HepG2 (cell line): ENCODE measurements around the gene IGFL1. TPM values are rescaled to one million over a fixed set of nuclear protein-coding genes. Genes with fewer than 3 reads are reported as not detected.

Source experiments
- CBX5 ChIP-seq: sonication (generic); formaldehyde crosslinking; IDR thresholded peaks from 2 replicates; pipeline ENCODE4 v1.4.0; 2020; ENCODE audit warnings: missing genetic modification reagents, borderline replicate concordance
- MAZ ChIP-seq, 2 experiments: sonication (generic) in 1 of 2; formaldehyde crosslinking in 1 of 2; IDR thresholded peaks; 2 replicates each; pipeline versions ENCODE4 v1.5.0 to v1.6.1; 2012 to 2020; ENCODE audit warnings: low read depth in 2 of 2, mild to moderate bottlenecking in 2 of 2, borderline replicate concordance in 1 of 2, improper control_type of control experiment in 1 of 2, low read length in 1 of 2, missing genetic modification reagents in 1 of 2, moderate library complexity in 1 of 2
- NR2F6 ChIP-seq, 2 experiments: IDR thresholded peaks; 2 replicates each; pipeline ENCODE4 v1.6.1; 2016; ENCODE audit warnings: antibody characterized with exemption in 1 of 2, mild to moderate bottlenecking in 1 of 2
- POLR2G ChIP-seq: fragments of 200-400 bp; formaldehyde crosslinking; IDR thresholded peaks from 2 replicates; pipeline ENCODE4 v1.6.1; 2018; ENCODE audit warnings: mild to moderate bottlenecking, low read depth, low read length, moderate library complexity
- RBM39 ChIP-seq: fragments of 200-400 bp; formaldehyde crosslinking; IDR thresholded peaks from one replicate; pipeline ENCODE4 v1.6.1; 2018; ENCODE audit warnings: antibody characterized with exemption, mild to moderate bottlenecking, low read depth, low read length; ENCODE audit not compliant: poor library complexity, severe bottlenecking
- SIX1 ChIP-seq: sonication (generic); formaldehyde crosslinking; IDR thresholded peaks from 2 replicates; pipeline ENCODE4 v1.4.0; 2020; ENCODE audit warnings: missing genetic modification reagents, borderline replicate concordance
- SOX6 ChIP-seq, 2 experiments: fragments of 450-650 bp in 1 of 2; sonication (generic) in 1 of 2; formaldehyde crosslinking in 1 of 2; IDR thresholded peaks; 2 replicates each; pipeline versions ENCODE4 v1.4.0 to v1.6.1; 2017 to 2020; ENCODE audit warnings: antibody characterized with exemption in 1 of 2, mild to moderate bottlenecking in 1 of 2, missing genetic modification reagents in 1 of 2
- SP5 ChIP-seq: IDR thresholded peaks from 2 replicates; pipeline ENCODE4 v1.6.1; 2016; ENCODE audit warnings: low read depth, borderline replicate concordance
- ZFP90 ChIP-seq: sonication (generic); formaldehyde crosslinking; IDR thresholded peaks from 2 replicates; pipeline ENCODE4 v1.8.0; 2022; ENCODE audit warnings: missing genetic modification reagents, mild to moderate bottlenecking, inconsistent platforms, borderline replicate concordance
- ZKSCAN5 ChIP-seq: sonication (generic); formaldehyde crosslinking; IDR thresholded peaks from 2 replicates; pipeline ENCODE4 v1.5.1; 2020; ENCODE audit warnings: mild to moderate bottlenecking, missing genetic modification reagents
- ZNF274 ChIP-seq: sonication (generic); formaldehyde crosslinking; IDR thresholded peaks from 2 replicates; pipeline ENCODE4 v1.5.1; 2020; ENCODE audit warnings: mild to moderate bottlenecking, missing genetic modification reagents
- ZNF430 ChIP-seq: sonication (generic); formaldehyde crosslinking; IDR thresholded peaks from 2 replicates; pipeline ENCODE4 v1.9.0; 2021; ENCODE audit warnings: mild to moderate bottlenecking, missing genetic modification reagents
- ZNF431 ChIP-seq: sonication (generic); formaldehyde crosslinking; IDR thresholded peaks from 2 replicates; pipeline ENCODE4 v1.9.0; 2022; ENCODE audit warnings: missing genetic modification reagents, low read depth, mild to moderate bottlenecking, borderline replicate concordance
- ZNF775 ChIP-seq: sonication (generic); formaldehyde crosslinking; IDR thresholded peaks from 2 replicates; pipeline ENCODE4 v1.4.0; 2020; ENCODE audit warnings: missing genetic modification reagents, mild to moderate bottlenecking, moderate library complexity, borderline replicate concordance
- ZSCAN30 ChIP-seq: sonication (generic); formaldehyde crosslinking; IDR thresholded peaks from 2 replicates; pipeline ENCODE4 v1.5.0; 2020; ENCODE audit warnings: mild to moderate bottlenecking, missing genetic modification reagents
- polyA plus RNA-seq, 8 experiments: library from polyadenylated mRNA; depleted of rRNA in 3 of 8; stranded (reverse) in 7 of 8; unstranded in 1 of 8; fragments of >200 nt; fragmentation: Illumina TruSeq in 4 of 8; extraction: Trizol in 4 of 8; gene quantifications; 2 replicates each; pipeline versions ENCODE4 v1.2.1 to v1.2.3, GENCODE V29; 2011 to 2016; ENCODE audit warnings: low read depth in 4 of 8, missing spikeins in 1 of 8, mixed read lengths in 1 of 8; ENCODE audit not compliant: insufficient read depth in 1 of 8
- total RNA-seq, 5 experiments: library from RNA; depleted of rRNA; stranded (reverse); fragments of >200 nt; fragmentation: Illumina TruSeq; extraction: Trizol; gene quantifications; 2 replicates each; pipeline ENCODE4 v1.2.3, GENCODE V29; 2016; ENCODE audit warnings: low read depth in 1 of 5
- TF ChIP-seq, protein P1 (sequence below): sonication (generic); formaldehyde crosslinking; IDR thresholded peaks from 2 replicates; pipeline ENCODE4 v1.5.0; 2020; ENCODE audit warnings: mild to moderate bottlenecking, low read depth, missing genetic modification reagents, borderline replicate concordance
- TF ChIP-seq, protein P2 (sequence below): sonication (generic); formaldehyde crosslinking; IDR thresholded peaks from 2 replicates; pipeline ENCODE4 v1.4.0; 2020; ENCODE audit warnings: mild to moderate bottlenecking, low read depth, missing genetic modification reagents
- TF ChIP-seq, protein P3 (sequence below): sonication (generic); formaldehyde crosslinking; IDR thresholded peaks from 2 replicates; pipeline ENCODE4 v1.4.0; 2020; ENCODE audit warnings: missing genetic modification reagents, mild to moderate bottlenecking, borderline replicate concordance
- TF ChIP-seq, protein P4 (sequence below): sonication (generic); formaldehyde crosslinking; conservative IDR thresholded peaks from 2 replicates; pipeline ENCODE4 v1.4.0; 2020; ENCODE audit warnings: missing genetic modification reagents
- TF ChIP-seq, protein P5 (sequence below): sonication (generic); formaldehyde crosslinking; IDR thresholded peaks from 2 replicates; pipeline ENCODE4 v1.5.0; 2020; ENCODE audit warnings: missing genetic modification reagents

The IGFL1 gene
- total and polyA plus RNA-seq, 2 of the 13 experiments (the other 11 are each of a cell fraction or from before 2014, with no cell fraction given) = not detected

DNA sequence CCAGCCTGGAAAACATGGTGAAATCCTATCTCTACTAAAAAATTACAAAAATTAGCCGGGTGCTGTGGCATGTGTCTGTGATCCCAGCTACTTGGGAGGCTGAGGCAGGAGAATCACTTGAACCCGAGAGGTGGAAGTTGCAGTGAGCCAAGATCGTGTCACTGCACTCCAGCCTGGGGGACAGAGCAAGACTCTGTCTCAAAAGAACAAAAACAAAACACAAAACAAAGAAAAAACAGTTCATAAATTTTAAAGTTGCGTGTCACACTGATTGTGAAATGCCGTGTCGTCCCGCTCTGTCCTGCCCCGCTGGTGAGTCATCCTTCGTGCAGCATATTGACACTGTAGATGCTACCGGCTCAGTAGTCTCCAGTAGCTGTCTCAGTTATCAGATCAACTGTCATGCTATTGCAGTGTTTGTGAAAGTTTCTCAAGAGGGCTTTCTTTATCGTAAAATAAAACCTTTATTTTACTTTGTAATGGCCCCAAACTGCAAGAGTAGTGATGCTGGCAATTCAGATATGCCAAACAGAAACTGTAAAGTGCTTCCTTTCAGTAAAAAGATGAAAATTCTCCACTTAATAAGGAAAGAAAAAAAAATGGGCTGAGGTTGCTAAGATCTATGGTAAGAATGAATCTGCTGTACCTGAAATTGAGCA lies 36.4 kb upstream of the IGFL1 start (continued):
- TF ChIP-seq, protein P1, sequence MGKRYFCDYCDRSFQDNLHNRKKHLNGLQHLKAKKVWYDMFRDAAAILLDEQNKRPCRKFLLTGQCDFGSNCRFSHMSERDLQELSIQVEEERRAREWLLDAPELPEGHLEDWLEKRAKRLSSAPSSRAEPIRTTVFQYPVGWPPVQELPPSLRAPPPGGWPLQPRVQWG (CRISPR knock-in tag) = no peak
- TF ChIP-seq RBM39 = no peak
- TF ChIP-seq, protein P2, sequence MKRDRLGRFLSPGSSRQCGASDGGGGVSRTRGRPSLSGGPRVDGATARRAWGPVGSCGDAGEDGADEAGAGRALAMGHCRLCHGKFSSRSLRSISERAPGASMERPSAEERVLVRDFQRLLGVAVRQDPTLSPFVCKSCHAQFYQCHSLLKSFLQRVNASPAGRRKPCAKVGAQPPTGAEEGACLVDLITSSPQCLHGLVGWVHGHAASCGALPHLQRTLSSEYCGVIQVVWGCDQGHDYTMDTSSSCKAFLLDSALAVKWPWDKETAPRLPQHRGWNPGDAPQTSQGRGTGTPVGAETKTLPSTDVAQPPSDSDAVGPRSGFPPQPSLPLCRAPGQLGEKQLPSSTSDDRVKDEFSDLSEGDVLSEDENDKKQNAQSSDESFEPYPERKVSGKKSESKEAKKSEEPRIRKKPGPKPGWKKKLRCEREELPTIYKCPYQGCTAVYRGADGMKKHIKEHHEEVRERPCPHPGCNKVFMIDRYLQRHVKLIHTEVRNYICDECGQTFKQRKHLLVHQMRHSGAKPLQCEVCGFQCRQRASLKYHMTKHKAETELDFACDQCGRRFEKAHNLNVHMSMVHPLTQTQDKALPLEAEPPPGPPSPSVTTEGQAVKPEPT (CRISPR knock-in tag) = no peak
- no peak for TF ChIP-seq ZFP90 (CRISPR knock-in tag)
- TF ChIP-seq, protein P3, sequence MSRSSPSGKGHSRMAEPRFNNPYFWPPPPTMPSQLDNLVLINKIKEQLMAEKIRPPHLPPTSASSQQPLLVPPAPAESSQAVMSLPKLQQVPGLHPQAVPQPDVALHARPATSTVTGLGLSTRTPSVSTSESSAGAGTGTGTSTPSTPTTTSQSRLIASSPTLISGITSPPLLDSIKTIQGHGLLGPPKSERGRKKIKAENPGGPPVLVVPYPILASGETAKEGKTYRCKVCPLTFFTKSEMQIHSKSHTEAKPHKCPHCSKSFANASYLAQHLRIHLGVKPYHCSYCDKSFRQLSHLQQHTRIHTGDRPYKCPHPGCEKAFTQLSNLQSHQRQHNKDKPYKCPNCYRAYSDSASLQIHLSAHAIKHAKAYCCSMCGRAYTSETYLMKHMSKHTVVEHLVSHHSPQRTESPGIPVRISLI (CRISPR knock-in tag) = no peak
- peak; percentile 69; the same call in 1 of the 2 replicates for TF ChIP-seq CBX5 (CRISPR knock-in tag)
- TF ChIP-seq ZSCAN30 = no peak
- 0 out of 2 replicates have a peak, but pooled peaks have one; percentile 29 for TF ChIP-seq SIX1 (CRISPR knock-in tag)
- TF ChIP-seq SOX6 (IDR thresholded peaks at IDR 0.05) = no peak
- peak; percentile 87 for TF ChIP-seq SOX6 (CRISPR knock-in tag; IDR thresholded peaks at IDR 0.05)
- no peak for TF ChIP-seq ZNF775 (CRISPR knock-in tag)
- no peak for TF ChIP-seq NR2F6 (IDR thresholded peaks at IDR 0.05)
- peak; percentile 33; the same call in 1 of the 2 replicates for TF ChIP-seq NR2F6 (CRISPR knock-in tag; IDR thresholded peaks at IDR 0.05)
- TF ChIP-seq POLR2G = no peak
- TF ChIP-seq ZNF431 (CRISPR knock-in tag) = no peak
- no peak for TF ChIP-seq MAZ (IDR thresholded peaks at IDR 0.05; ENCODE audit: borderline replicate concordance, low read depth, low read length)
- no peak for TF ChIP-seq MAZ (CRISPR knock-in tag; IDR thresholded peaks at IDR 0.05; ENCODE audit: low read depth)
- TF ChIP-seq, protein P4, sequence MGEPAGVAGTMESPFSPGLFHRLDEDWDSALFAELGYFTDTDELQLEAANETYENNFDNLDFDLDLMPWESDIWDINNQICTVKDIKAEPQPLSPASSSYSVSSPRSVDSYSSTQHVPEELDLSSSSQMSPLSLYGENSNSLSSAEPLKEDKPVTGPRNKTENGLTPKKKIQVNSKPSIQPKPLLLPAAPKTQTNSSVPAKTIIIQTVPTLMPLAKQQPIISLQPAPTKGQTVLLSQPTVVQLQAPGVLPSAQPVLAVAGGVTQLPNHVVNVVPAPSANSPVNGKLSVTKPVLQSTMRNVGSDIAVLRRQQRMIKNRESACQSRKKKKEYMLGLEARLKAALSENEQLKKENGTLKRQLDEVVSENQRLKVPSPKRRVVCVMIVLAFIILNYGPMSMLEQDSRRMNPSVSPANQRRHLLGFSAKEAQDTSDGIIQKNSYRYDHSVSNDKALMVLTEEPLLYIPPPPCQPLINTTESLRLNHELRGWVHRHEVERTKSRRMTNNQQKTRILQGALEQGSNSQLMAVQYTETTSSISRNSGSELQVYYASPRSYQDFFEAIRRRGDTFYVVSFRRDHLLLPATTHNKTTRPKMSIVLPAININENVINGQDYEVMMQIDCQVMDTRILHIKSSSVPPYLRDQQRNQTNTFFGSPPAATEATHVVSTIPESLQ = no peak
- TF ChIP-seq, protein P5, sequence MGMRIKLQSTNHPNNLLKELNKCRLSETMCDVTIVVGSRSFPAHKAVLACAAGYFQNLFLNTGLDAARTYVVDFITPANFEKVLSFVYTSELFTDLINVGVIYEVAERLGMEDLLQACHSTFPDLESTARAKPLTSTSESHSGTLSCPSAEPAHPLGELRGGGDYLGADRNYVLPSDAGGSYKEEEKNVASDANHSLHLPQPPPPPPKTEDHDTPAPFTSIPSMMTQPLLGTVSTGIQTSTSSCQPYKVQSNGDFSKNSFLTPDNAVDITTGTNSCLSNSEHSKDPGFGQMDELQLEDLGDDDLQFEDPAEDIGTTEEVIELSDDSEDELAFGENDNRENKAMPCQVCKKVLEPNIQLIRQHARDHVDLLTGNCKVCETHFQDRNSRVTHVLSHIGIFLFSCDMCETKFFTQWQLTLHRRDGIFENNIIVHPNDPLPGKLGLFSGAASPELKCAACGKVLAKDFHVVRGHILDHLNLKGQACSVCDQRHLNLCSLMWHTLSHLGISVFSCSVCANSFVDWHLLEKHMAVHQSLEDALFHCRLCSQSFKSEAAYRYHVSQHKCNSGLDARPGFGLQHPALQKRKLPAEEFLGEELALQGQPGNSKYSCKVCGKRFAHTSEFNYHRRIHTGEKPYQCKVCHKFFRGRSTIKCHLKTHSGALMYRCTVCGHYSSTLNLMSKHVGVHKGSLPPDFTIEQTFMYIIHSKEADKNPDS (CRISPR knock-in tag) = no peak
- no peak for TF ChIP-seq ZKSCAN5 (CRISPR knock-in tag)
- no peak for TF ChIP-seq ZNF274 (CRISPR knock-in tag)
- no peak for TF ChIP-seq ZNF430 (CRISPR knock-in tag)
- TF ChIP-seq SP5 (CRISPR knock-in tag) = no peak
